DOHH2 (cell line): ENCODE measurements around the gene TBCD.

Experiments used
- EZH2phosphoT487 ChIP-seq: fragments of 200-600 bp; sonication (generic); IDR thresholded peaks from 2 replicates; pipeline ENCODE4 v1.6.1; 2017; ENCODE audit warnings: borderline replicate concordance, mild to moderate bottlenecking, antibody characterized with exemption, low read length, moderate library complexity, mixed read lengths
- TF ChIP-seq, protein P1 (sequence below): fragments of 200-600 bp; sonication (generic); IDR thresholded peaks from one replicate; pipeline ENCODE4 v1.5.1; 2014; ENCODE audit warnings: antibody characterized with exemption, mild to moderate bottlenecking, low read depth, low read length; ENCODE audit not compliant: poor library complexity, severe bottlenecking

DNA sequence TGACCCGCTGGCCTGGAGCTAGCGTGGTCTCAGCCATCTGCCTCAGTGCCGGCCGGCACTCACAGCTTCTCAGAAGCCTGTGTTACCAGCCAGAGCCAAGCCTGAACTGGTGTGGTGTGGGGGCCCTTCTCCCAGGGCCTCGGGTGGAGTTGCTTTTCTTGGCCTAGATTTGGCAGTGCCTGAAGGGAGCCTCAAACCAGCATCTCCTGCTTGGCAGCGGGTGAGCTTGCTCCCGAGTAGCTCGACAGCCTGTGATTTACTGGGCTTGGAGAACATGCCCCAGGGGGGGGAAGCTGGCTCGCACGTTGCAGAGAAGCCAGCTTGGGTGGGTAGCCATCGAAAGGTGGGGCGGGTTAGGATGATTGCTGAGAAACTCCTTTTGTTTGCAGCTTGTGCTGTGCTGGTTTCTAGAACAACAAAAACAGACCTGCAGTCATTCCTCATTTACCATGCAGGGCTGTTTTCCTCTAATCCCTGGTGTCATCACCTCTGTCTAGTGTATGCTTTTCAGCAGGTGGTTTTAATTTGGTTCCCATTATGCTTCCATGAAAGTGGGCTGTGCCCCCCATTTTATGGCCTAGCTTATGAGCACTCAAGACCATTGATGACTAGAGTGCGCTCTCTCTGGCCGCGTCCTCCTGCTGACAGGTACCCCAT is 42.2 kb downstream of the TBCD start:
- TF ChIP-seq, protein P1, sequence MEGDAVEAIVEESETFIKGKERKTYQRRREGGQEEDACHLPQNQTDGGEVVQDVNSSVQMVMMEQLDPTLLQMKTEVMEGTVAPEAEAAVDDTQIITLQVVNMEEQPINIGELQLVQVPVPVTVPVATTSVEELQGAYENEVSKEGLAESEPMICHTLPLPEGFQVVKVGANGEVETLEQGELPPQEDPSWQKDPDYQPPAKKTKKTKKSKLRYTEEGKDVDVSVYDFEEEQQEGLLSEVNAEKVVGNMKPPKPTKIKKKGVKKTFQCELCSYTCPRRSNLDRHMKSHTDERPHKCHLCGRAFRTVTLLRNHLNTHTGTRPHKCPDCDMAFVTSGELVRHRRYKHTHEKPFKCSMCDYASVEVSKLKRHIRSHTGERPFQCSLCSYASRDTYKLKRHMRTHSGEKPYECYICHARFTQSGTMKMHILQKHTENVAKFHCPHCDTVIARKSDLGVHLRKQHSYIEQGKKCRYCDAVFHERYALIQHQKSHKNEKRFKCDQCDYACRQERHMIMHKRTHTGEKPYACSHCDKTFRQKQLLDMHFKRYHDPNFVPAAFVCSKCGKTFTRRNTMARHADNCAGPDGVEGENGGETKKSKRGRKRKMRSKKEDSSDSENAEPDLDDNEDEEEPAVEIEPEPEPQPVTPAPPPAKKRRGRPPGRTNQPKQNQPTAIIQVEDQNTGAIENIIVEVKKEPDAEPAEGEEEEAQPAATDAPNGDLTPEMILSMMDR, result no peak
- TF ChIP-seq EZH2phosphoT487, result no peak
